ENCODE results near the gene ATL3.

The ATL3 gene, protein sequence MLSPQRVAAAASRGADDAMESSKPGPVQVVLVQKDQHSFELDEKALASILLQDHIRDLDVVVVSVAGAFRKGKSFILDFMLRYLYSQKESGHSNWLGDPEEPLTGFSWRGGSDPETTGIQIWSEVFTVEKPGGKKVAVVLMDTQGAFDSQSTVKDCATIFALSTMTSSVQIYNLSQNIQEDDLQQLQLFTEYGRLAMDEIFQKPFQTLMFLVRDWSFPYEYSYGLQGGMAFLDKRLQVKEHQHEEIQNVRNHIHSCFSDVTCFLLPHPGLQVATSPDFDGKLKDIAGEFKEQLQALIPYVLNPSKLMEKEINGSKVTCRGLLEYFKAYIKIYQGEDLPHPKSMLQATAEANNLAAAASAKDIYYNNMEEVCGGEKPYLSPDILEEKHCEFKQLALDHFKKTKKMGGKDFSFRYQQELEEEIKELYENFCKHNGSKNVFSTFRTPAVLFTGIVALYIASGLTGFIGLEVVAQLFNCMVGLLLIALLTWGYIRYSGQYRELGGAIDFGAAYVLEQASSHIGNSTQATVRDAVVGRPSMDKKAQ

GRCh38 chr11:63671322-63672155 is at the start of gene ATL3:
Gene ATL3 (minus strand): TSS chr11:63671376. CDS start chr11:63671335, 41 bp downstream.
- DNase-seq, result peak; percentile 99
- peaks cover 7 to 44% (median 32%) of the 10 kb centered on the region in 4 donors for H3K4me1 ChIP-seq
- H3K27me3 ChIP-seq, result no peaks in the 10 kb centered on the region
- peak within 1 kb of the TSS; percentile 99 to 100 for H3K27ac ChIP-seq
- intact Hi-C loops (cut with DNase I; ENCODE audit: low total_unique reads), result no loop called here
- H3K9me3 ChIP-seq, result no peaks in the 10 kb centered on the region
- H3K4me3 ChIP-seq, result peak within 1 kb of the TSS; percentile 86 to 99
- no peaks in the 10 kb centered on the region for H3K36me3 ChIP-seq
- no peak for TF ChIP-seq CTCF (IDR thresholded peaks at IDR 0.05)

DNA sequence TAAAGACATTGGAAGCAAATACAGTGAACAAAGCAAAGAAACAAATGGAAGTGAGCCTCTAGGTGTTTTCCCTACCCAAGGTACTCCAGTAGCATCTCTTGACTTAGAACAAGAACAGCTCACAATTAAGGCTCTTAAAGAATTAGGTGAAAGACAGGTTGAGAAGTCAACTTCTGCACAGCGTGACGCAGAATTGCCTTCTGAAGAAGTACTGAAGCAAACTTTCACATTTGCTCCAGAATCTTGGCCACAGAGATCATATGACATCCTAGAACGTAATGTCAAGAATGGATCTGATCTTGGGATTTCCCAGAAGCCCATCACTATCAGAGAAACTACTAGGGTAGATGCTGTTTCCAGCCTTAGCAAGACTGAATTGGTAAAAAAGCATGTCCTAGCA is 49.4 kb upstream of the ATL3 start:
- intact Hi-C loops (cut with DNase I; ENCODE audit: low total_unique reads), result loop anchor here (10.0 kb wide), 1 partner anchor 356 kb away; the partner anchor contains the start of gene SLC22A9
- no peak for TF ChIP-seq CTCF (IDR thresholded peaks at IDR 0.05)

GRCh38 chr11:63719987-63720386 is 48.8 kb upstream of the ATL3 start:
- Histone ChIP-seq H3K36me3 (no peaks in the 10 kb centered on the region), H3K4me3 (no peak overlapping the region), H3K27me3 (no peaks in the 10 kb centered on the region), H3K27ac (no peak overlapping the region), H3K9me3 (no peaks in the 10 kb centered on the region), H3K4me1 (no peaks in the 10 kb centered on the region)
- no peak for DNase-seq
- TF ChIP-seq CTCF (IDR thresholded peaks at IDR 0.05), result no peak
- intact Hi-C loops (cut with DNase I; ENCODE audit: low total_unique reads), result loop anchor here (10.0 kb wide), 1 partner anchor 355 kb away; the partner anchor contains the start of gene SLC22A9

More for the DNA sequence above, 49.4 kb upstream of the ATL3 start:
- H3K4me3 ChIP-seq, result no peak overlapping the region
- no peak for DNase-seq
- H3K27ac ChIP-seq, result no peak overlapping the region
- H3K27me3 ChIP-seq, result no peaks in the 10 kb centered on the region
- no peaks in the 10 kb centered on the region for H3K36me3 ChIP-seq
- H3K9me3 ChIP-seq, result no peaks in the 10 kb centered on the region
- no peaks in the 10 kb centered on the region for H3K4me1 ChIP-seq

- TF ChIP-seq CTCF (IDR thresholded peaks at IDR 0.05), result no peak
- no peak for DNase-seq
- Histone ChIP-seq H3K9me3 (no peaks in the 10 kb centered on the region), H3K27me3 (no peaks in the 10 kb centered on the region), H3K36me3 (no peaks in the 10 kb centered on the region), H3K4me3 (no peak overlapping the region), H3K4me1 (no peaks in the 10 kb centered on the region), H3K27ac (no peak overlapping the region)
- intact Hi-C loops (cut with DNase I; ENCODE audit: low total_unique reads), result no loop called here
Measured at GRCh38 chr11:63719001-63719400, 47.8 kb upstream of the ATL3 start.

- no peak for DNase-seq
- Histone ChIP-seq H3K27me3 (no peaks in the 10 kb centered on the region), H3K9me3 (no peaks in the 10 kb centered on the region), H3K27ac (no peak overlapping the region), H3K4me3 (no peak overlapping the region), H3K36me3 (no peaks in the 10 kb centered on the region), H3K4me1 (no peaks in the 10 kb centered on the region)
- intact Hi-C loops (cut with DNase I; ENCODE audit: low total_unique reads), result no loop called here
- TF ChIP-seq CTCF (IDR thresholded peaks at IDR 0.05), result no peak
Measured at GRCh38 chr11:63716046-63716445, 44.9 kb upstream of the ATL3 start.

All from tibial artery (tissue), 4 donors.